ENCODE measurements around the gene SPAG17. TPM values are rescaled to one million over a fixed set of nuclear protein-coding genes. Genes with fewer than 3 reads are reported as not detected.

Gene SPAG17
- total and polyA plus RNA-seq, 2 donors (not counting 1 experiment from before 2014, with no cell fraction given) = 0.01 to 0.33 TPM

GRCh38 chr1:117971777-117972176, 213.3 kb downstream of the SPAG17 start:
- H3K9me3 ChIP-seq (ENCODE audit: control insufficient read depth, insufficient read depth, low read depth, low read length) = no peaks in the 10 kb centered on the region
- TF ChIP-seq CTCF (conservative IDR thresholded peaks at IDR 0.05 in 1 of 2, IDR thresholded peaks at IDR 0.05 in 1 of 2; ENCODE audit: low read depth in 1 of 2, low read length in 2 of 2) (no peak), EZH2 (IDR thresholded peaks at IDR 0.05; ENCODE audit: low read length, missing control alignments) (no peak)
- no peaks in the 10 kb centered on the region for H3K79me2 ChIP-seq (ENCODE audit: control insufficient read depth, insufficient read depth, low read length)

DNA sequence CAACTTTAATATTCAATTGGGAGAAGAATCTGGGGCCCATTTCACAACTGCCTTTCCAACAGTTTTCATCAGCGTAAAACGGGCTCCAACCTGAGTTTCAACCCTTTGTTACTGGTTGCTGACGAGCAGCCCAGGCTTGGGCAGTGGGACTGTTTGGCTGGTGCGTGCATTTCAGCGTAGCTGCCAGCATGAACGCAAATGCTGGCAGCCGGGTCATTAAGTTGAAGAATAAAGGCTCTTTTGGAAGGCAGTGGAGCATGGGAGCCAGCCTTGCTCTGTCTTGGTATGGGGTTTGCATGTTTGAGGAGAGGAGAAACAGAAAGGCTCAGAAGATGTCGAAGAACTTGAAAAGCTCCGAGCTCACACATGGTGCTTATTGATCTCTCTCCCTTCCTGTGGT, 214.8 kb downstream of the SPAG17 start:
- TF ChIP-seq CTCF (conservative IDR thresholded peaks at IDR 0.05 in 1 of 2, IDR thresholded peaks at IDR 0.05 in 1 of 2; ENCODE audit: low read depth in 1 of 2, low read length in 2 of 2) (no peak), EZH2 (IDR thresholded peaks at IDR 0.05; ENCODE audit: low read length, missing control alignments) (no peak)

More at GRCh38 chr1:117971777-117972176, 213.3 kb downstream of the SPAG17 start:
- Histone ChIP-seq H2AFZ (ENCODE audit: low read length) (no peak overlapping the region), H3K9ac (ENCODE audit: insufficient read depth, low read length) (no peak overlapping the region), H3K4me3 (replicated peaks in 1 of 4; ENCODE audit: control extremely low read depth in 1 of 4, insufficient read depth in 1 of 4, low read depth in 3 of 4, low read length in 4 of 4) (no peak overlapping the region), H3K4me1 (ENCODE audit: control insufficient read depth, extremely low read depth, insufficient read depth, low read length) (no peaks in the 10 kb centered on the region), H3K36me3 (ENCODE audit: control insufficient read depth, insufficient read depth, low read length) (no peaks in the 10 kb centered on the region), H3K4me2 (ENCODE audit: extremely low read depth, insufficient read depth, low read length) (no peak overlapping the region), H3K27me3 (ENCODE audit: control insufficient read depth, insufficient read depth, low read length) (no peaks in the 10 kb centered on the region), H3K27ac (ENCODE audit: insufficient read depth, low read length) (no peak overlapping the region), H4K20me1 (ENCODE audit: control insufficient read depth, extremely low read depth, insufficient read depth, low read length) (no peaks in the 10 kb centered on the region)
- DNase-seq (ENCODE audit: low read depth in 2 of 2) = no peak

GRCh38 chr1:117967881-117968280, 217.1 kb downstream of the SPAG17 start:
- Histone ChIP-seq H3K4me2 (ENCODE audit: extremely low read depth, insufficient read depth, low read length) (no peak overlapping the region), H3K27me3 (ENCODE audit: control insufficient read depth, insufficient read depth, low read length) (no peaks in the 10 kb centered on the region), H3K4me1 (ENCODE audit: control insufficient read depth, extremely low read depth, insufficient read depth, low read length) (no peaks in the 10 kb centered on the region), H3K9me3 (ENCODE audit: control insufficient read depth, insufficient read depth, low read depth, low read length) (no peaks in the 10 kb centered on the region), H4K20me1 (ENCODE audit: control insufficient read depth, extremely low read depth, insufficient read depth, low read length) (no peaks in the 10 kb centered on the region), H3K27ac (ENCODE audit: insufficient read depth, low read length) (no peak overlapping the region), H3K9ac (ENCODE audit: insufficient read depth, low read length) (no peak overlapping the region), H3K79me2 (ENCODE audit: control insufficient read depth, insufficient read depth, low read length) (no peaks in the 10 kb centered on the region), H2AFZ (ENCODE audit: low read length) (no peak overlapping the region), H3K4me3 (replicated peaks in 1 of 4; ENCODE audit: control extremely low read depth in 1 of 4, insufficient read depth in 1 of 4, low read depth in 3 of 4, low read length in 4 of 4) (no peak overlapping the region), H3K36me3 (ENCODE audit: control insufficient read depth, insufficient read depth, low read length) (no peaks in the 10 kb centered on the region)
- no peak for TF ChIP-seq EZH2 (IDR thresholded peaks at IDR 0.05; ENCODE audit: low read length, missing control alignments)
- no peak for TF ChIP-seq CTCF (conservative IDR thresholded peaks at IDR 0.05 in 1 of 2, IDR thresholded peaks at IDR 0.05 in 1 of 2; ENCODE audit: low read depth in 1 of 2, low read length in 2 of 2)
- peak; percentile 38 to 40 for DNase-seq (ENCODE audit: low read depth in 2 of 2)

More for the DNA sequence above, 214.8 kb downstream of the SPAG17 start:
- no peaks in the 10 kb centered on the region for H3K9me3 ChIP-seq (ENCODE audit: control insufficient read depth, insufficient read depth, low read depth, low read length)
- no peak overlapping the region for H3K27ac ChIP-seq (ENCODE audit: insufficient read depth, low read length)
- no peak for DNase-seq (ENCODE audit: low read depth in 2 of 2)
- H3K4me3 ChIP-seq (replicated peaks in 1 of 4; ENCODE audit: control extremely low read depth in 1 of 4, insufficient read depth in 1 of 4, low read depth in 3 of 4, low read length in 4 of 4) = no peak overlapping the region
- no peaks in the 10 kb centered on the region for H3K4me1 ChIP-seq (ENCODE audit: control insufficient read depth, extremely low read depth, insufficient read depth, low read length)
- H3K36me3 ChIP-seq (ENCODE audit: control insufficient read depth, insufficient read depth, low read length) = no peaks in the 10 kb centered on the region
- no peak overlapping the region for H3K4me2 ChIP-seq (ENCODE audit: extremely low read depth, insufficient read depth, low read length)
- H3K9ac ChIP-seq (ENCODE audit: insufficient read depth, low read length) = no peak overlapping the region
- no peaks in the 10 kb centered on the region for H3K79me2 ChIP-seq (ENCODE audit: control insufficient read depth, insufficient read depth, low read length)
- H4K20me1 ChIP-seq (ENCODE audit: control insufficient read depth, extremely low read depth, insufficient read depth, low read length) = no peaks in the 10 kb centered on the region
- H3K27me3 ChIP-seq (ENCODE audit: control insufficient read depth, insufficient read depth, low read length) = no peaks in the 10 kb centered on the region
- no peak overlapping the region for H2AFZ ChIP-seq (ENCODE audit: low read length)
